GM20000 (cell line): ENCODE data around the gene ARHGAP26.

Experiments used
- DNase-seq: peaks from one replicate; pipeline ENCODE4 v3.0.0; 2012; ENCODE audit warnings: low spot score
- TF ChIP-seq, protein P1 (sequence below): IDR thresholded peaks from 2 replicates; pipeline ENCODE4 v1.5.1; 2012; ENCODE audit warnings: mild to moderate bottlenecking, control low read depth; ENCODE audit errors: extremely low read depth, missing control alignments

The ARHGAP26 gene

GRCh38 chr5:142976861-142977260 lies 206.7 kb downstream of the ARHGAP26 start:
- no peak for DNase-seq
- TF ChIP-seq, protein P1, sequence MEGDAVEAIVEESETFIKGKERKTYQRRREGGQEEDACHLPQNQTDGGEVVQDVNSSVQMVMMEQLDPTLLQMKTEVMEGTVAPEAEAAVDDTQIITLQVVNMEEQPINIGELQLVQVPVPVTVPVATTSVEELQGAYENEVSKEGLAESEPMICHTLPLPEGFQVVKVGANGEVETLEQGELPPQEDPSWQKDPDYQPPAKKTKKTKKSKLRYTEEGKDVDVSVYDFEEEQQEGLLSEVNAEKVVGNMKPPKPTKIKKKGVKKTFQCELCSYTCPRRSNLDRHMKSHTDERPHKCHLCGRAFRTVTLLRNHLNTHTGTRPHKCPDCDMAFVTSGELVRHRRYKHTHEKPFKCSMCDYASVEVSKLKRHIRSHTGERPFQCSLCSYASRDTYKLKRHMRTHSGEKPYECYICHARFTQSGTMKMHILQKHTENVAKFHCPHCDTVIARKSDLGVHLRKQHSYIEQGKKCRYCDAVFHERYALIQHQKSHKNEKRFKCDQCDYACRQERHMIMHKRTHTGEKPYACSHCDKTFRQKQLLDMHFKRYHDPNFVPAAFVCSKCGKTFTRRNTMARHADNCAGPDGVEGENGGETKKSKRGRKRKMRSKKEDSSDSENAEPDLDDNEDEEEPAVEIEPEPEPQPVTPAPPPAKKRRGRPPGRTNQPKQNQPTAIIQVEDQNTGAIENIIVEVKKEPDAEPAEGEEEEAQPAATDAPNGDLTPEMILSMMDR = no peak

- TF ChIP-seq, protein P1 = no peak
- DNase-seq = no peak
Measured at GRCh38 chr5:142977363-142978051, 207.3 kb downstream of the ARHGAP26 start.

GRCh38 chr5:142978252-142978651 lies 208.1 kb downstream of the ARHGAP26 start:
- TF ChIP-seq, protein P1 = no peak
- DNase-seq = no peak

DNA sequence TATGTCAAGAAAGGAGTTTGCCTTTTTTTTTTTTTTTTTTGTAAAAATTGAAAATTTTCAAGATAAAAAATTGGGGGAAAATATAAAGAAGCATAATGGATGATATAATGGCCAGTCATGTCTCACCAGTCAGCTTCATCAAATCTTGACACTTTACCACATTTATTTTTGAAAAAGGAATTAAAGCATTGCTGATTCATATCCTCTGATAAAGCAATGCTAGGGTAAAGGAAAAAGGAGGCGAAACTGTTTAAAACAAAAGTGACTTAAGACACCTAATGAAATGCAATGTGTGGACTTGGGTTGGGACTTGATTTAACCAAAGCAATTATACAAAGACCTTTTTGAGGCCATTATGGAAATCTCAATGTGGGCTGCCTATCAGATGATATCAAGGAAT lies 208.5 kb downstream of the ARHGAP26 start:
- no peak for DNase-seq
- TF ChIP-seq, protein P1 = no peak

DNA sequence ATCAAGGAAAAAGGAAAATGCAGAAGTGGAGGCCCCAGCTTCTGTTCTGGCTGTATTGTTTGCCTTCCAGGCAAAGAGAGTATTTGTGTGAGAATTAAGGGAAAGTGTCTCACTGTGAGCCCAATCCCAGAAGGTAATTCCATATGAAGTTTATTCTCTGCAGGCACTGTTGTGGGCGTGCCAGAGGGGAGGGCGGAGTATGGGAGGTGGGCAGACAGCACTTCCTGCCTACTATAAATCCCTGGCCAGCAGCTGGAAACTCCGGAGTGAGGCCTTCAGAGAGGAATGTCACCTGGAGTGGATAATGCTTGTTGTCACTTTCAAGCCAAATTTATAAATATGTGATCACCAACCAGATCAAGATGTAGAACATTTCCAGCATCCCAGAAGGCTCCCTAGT lies 209.5 kb downstream of the ARHGAP26 start:
- no peak for DNase-seq
- TF ChIP-seq, protein P1 = no peak

DNA sequence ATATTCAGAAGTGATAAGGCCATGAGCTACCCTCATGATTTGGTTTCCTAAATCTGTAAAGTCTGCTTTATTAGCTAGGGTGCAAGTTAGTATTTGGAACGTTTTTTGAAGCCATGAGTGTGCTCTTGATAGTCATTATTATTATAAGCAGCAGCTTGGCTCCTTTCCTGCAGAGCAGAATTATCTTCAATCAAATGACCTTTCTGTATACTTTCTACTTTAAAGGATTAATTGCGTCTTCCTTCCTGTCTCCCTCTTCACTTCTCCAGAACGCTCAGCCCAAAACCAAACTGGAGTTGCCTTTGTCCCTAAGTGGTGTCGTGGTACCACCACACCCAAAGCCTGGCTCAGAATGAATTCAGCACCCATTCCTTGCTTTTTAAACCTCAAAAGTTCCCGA lies 211.3 kb downstream of the ARHGAP26 start:
- DNase-seq = no peak
- TF ChIP-seq, protein P1 = no peak

- DNase-seq = no peak
Measured at GRCh38 chr5:142981886-142982820, 212.0 kb downstream of the ARHGAP26 start.

More at GRCh38 chr5:142981886-142982820, 212.0 kb downstream of the ARHGAP26 start:
- TF ChIP-seq, protein P1 = no peak
